Measurements from ENCODE around the gene RHCG. TPM values are rescaled to one million over a fixed set of nuclear protein-coding genes. Genes with fewer than 3 reads are reported as not detected.

The RHCG gene
- total RNA-seq, 1 donor, result not detected

GRCh38 chr15:89430530-89431341, 65.6 kb downstream of the RHCG start:
- peaks cover 9% of the 10 kb centered on the region for H3K4me1 ChIP-seq (ENCODE audit: insufficient read depth, low read length)
- peak; percentile 89 for TF ChIP-seq CTCF (IDR thresholded peaks at IDR 0.05; ENCODE audit: extremely low read depth, low read depth, low read length)
- peaks cover 2% of the 10 kb centered on the region for H4K20me1 ChIP-seq (ENCODE audit: insufficient read depth, low read length)
- H3K27me3 ChIP-seq (ENCODE audit: insufficient read depth, low read length), result peaks cover 77% of the 10 kb centered on the region
- H3K27ac ChIP-seq (ENCODE audit: low read depth, low read length), result no peak overlapping the region
- no peaks in the 10 kb centered on the region for H3K36me3 ChIP-seq (ENCODE audit: insufficient read depth, low read length)
- peak; percentile 95 for DNase-seq (ENCODE audit: insufficient read length, low spot score, missing footprints)
- H3K4me2 ChIP-seq (ENCODE audit: insufficient read depth, low read length), result peak overlapping the region; percentile 90
- peak overlapping the region; percentile 96 for H2AFZ ChIP-seq (ENCODE audit: low read length)
- peak overlapping the region; percentile 71 for H3K4me3 ChIP-seq (ENCODE audit: insufficient read depth, low read length)
- H3K79me2 ChIP-seq (ENCODE audit: insufficient read depth, low read length), result no peaks in the 10 kb centered on the region
- no peaks in the 10 kb centered on the region for H3K9me3 ChIP-seq (ENCODE audit: low read depth, low read length)

GRCh38 chr15:89429986-89430385, 66.4 kb downstream of the RHCG start:
- Histone ChIP-seq H3K79me2 (ENCODE audit: insufficient read depth, low read length) (no peaks in the 10 kb centered on the region), H3K4me3 (ENCODE audit: insufficient read depth, low read length) (no peak overlapping the region), H3K9me3 (ENCODE audit: low read depth, low read length) (no peaks in the 10 kb centered on the region), H3K36me3 (ENCODE audit: insufficient read depth, low read length) (no peaks in the 10 kb centered on the region), H2AFZ (ENCODE audit: low read length) (no peak overlapping the region), H3K4me2 (ENCODE audit: insufficient read depth, low read length) (peak overlapping the region; percentile 90), H3K27me3 (ENCODE audit: insufficient read depth, low read length) (peaks cover 75% of the 10 kb centered on the region), H4K20me1 (ENCODE audit: insufficient read depth, low read length) (peaks cover 2% of the 10 kb centered on the region), H3K4me1 (ENCODE audit: insufficient read depth, low read length) (peaks cover 9% of the 10 kb centered on the region), H3K27ac (ENCODE audit: low read depth, low read length) (no peak overlapping the region)
- TF ChIP-seq CTCF (IDR thresholded peaks at IDR 0.05; ENCODE audit: extremely low read depth, low read depth, low read length), result no peak
- no peak for DNase-seq (ENCODE audit: insufficient read length, low spot score, missing footprints)

- Histone ChIP-seq H2AFZ (ENCODE audit: low read length) (no peak overlapping the region), H3K4me1 (ENCODE audit: insufficient read depth, low read length) (peaks cover 9% of the 10 kb centered on the region), H3K4me3 (ENCODE audit: insufficient read depth, low read length) (no peak overlapping the region), H3K79me2 (ENCODE audit: insufficient read depth, low read length) (no peaks in the 10 kb centered on the region), H3K27me3 (ENCODE audit: insufficient read depth, low read length) (peaks cover 69% of the 10 kb centered on the region), H3K36me3 (ENCODE audit: insufficient read depth, low read length) (no peaks in the 10 kb centered on the region), H4K20me1 (ENCODE audit: insufficient read depth, low read length) (peaks cover 2% of the 10 kb centered on the region), H3K9me3 (ENCODE audit: low read depth, low read length) (no peaks in the 10 kb centered on the region), H3K4me2 (ENCODE audit: insufficient read depth, low read length) (no peak overlapping the region), H3K27ac (ENCODE audit: low read depth, low read length) (no peak overlapping the region)
- TF ChIP-seq CTCF (IDR thresholded peaks at IDR 0.05; ENCODE audit: extremely low read depth, low read depth, low read length), result no peak
- DNase-seq (ENCODE audit: insufficient read length, low spot score, missing footprints), result no peak
Observed at GRCh38 chr15:89429023-89429422, 67.4 kb downstream of the RHCG start.

- H3K4me1 ChIP-seq (ENCODE audit: insufficient read depth, low read length), result peaks cover 9% of the 10 kb centered on the region
- no peak overlapping the region for H3K27ac ChIP-seq (ENCODE audit: low read depth, low read length)
- no peak for TF ChIP-seq CTCF (IDR thresholded peaks at IDR 0.05; ENCODE audit: extremely low read depth, low read depth, low read length)
- H3K4me3 ChIP-seq (ENCODE audit: insufficient read depth, low read length), result no peak overlapping the region
- no peaks in the 10 kb centered on the region for H3K79me2 ChIP-seq (ENCODE audit: insufficient read depth, low read length)
- no peaks in the 10 kb centered on the region for H3K9me3 ChIP-seq (ENCODE audit: low read depth, low read length)
- H3K36me3 ChIP-seq (ENCODE audit: insufficient read depth, low read length), result no peaks in the 10 kb centered on the region
- no peak for DNase-seq (ENCODE audit: insufficient read length, low spot score, missing footprints)
- H3K27me3 ChIP-seq (ENCODE audit: insufficient read depth, low read length), result peaks cover 75% of the 10 kb centered on the region
- H4K20me1 ChIP-seq (ENCODE audit: insufficient read depth, low read length), result peaks cover 2% of the 10 kb centered on the region
- H3K4me2 ChIP-seq (ENCODE audit: insufficient read depth, low read length), result no peak overlapping the region
- H2AFZ ChIP-seq (ENCODE audit: low read length), result no peak overlapping the region
Observed at GRCh38 chr15:89428246-89428645, 68.1 kb downstream of the RHCG start.

All from osteoblast (primary cell).